ENCODE measurements around the gene MRPS24.
"Not testable (repeated sequence)": the region's sequence is repeated elsewhere in the genome, so short reads cannot be mapped to it uniquely, and the experiment has no call there.

The MRPS24 gene

GRCh38 chr7:43843296-43843695 is 26.0 kb downstream of the MRPS24 start:
- DNase-seq (ENCODE audit: low read depth in 2 of 2, low spot score in 1 of 2): no peak

GRCh38 chr7:43838201-43838658 is 31.1 kb downstream of the MRPS24 start:
- DNase-seq (ENCODE audit: low read depth in 2 of 2, low spot score in 1 of 2): no peak

- DNase-seq (ENCODE audit: low read depth in 2 of 2, low spot score in 1 of 2): peak in 1 of 2 donors; percentile 12
Observed at GRCh38 chr7:43834463-43835251, 34.7 kb downstream of the MRPS24 start.

- DNase-seq (ENCODE audit: low read depth in 2 of 2, low spot score in 1 of 2): not testable (repeated sequence)
Observed at GRCh38 chr7:43830917-43831316, 38.4 kb downstream of the MRPS24 start.

GRCh38 chr7:43825391-43825808 is 43.9 kb downstream of the MRPS24 start:
- DNase-seq (ENCODE audit: low read depth in 2 of 2, low spot score in 1 of 2): no peak

GRCh38 chr7:43824963-43825362 is 44.4 kb downstream of the MRPS24 start:
- no peak for DNase-seq (ENCODE audit: low read depth in 2 of 2, low spot score in 1 of 2)

GRCh38 chr7:43824513-43824912 is 44.8 kb downstream of the MRPS24 start:
- DNase-seq (ENCODE audit: low read depth in 2 of 2, low spot score in 1 of 2): not testable (repeated sequence)

- DNase-seq (ENCODE audit: low read depth in 2 of 2, low spot score in 1 of 2): no peak
Observed at GRCh38 chr7:43823941-43824340, 45.4 kb downstream of the MRPS24 start.

- not testable (repeated sequence) for DNase-seq (ENCODE audit: low read depth in 2 of 2, low spot score in 1 of 2)
Observed at GRCh38 chr7:43823425-43823824, 45.9 kb downstream of the MRPS24 start.

All from stimulated activated CD8-positive, alpha-beta memory T cell treated with anti-CD3 and anti-CD28 coated beads, Interleukin-4, amount 100 ng/mL, for 4 hours (primary cell).